GM18870 (cell line): ENCODE measurements around the gene ZNF524.
"Not testable (repeated sequence)": the region's sequence is repeated elsewhere in the genome, so short reads cannot be mapped to it uniquely, and the experiment has no call there.

Experiments used
- ATAC-seq: cut with Tn5 transposase; IDR thresholded peaks from one replicate; pipeline ENCODE4 v1.9.1; 2021; ENCODE audit warnings: moderate library complexity; ENCODE audit not compliant: unreplicated experiment

ZNF524 gene

GRCh38 chr19:55599842-55600661 is at the start of gene ZNF524:
Gene ZNF524, plus strand, starts transcription at chr19:55600288. Its CDS starts 1,825 bp downstream, at chr19:55602113.
- peak; percentile 39 for ATAC-seq

- no peak for ATAC-seq
These were observed 49.8 kb upstream of the ZNF524 start for GRCh38 chr19:55550321-55550650.

- ATAC-seq: no peak
These were observed 47.9 kb upstream of the ZNF524 start for GRCh38 chr19:55552206-55552605.

- no peak for ATAC-seq
These were observed 47.5 kb upstream of the ZNF524 start for GRCh38 chr19:55552620-55553019.

- ATAC-seq: no peak
These were observed 46.6 kb upstream of the ZNF524 start for GRCh38 chr19:55553217-55554182.

GRCh38 chr19:55554302-55554701 is 45.8 kb upstream of the ZNF524 start:
- no peak for ATAC-seq

- ATAC-seq: no peak
These were observed 45.3 kb upstream of the ZNF524 start for GRCh38 chr19:55554741-55555152.

- no peak for ATAC-seq
These were observed 40.4 kb upstream of the ZNF524 start for GRCh38 chr19:55559684-55560083.

GRCh38 chr19:55563261-55563690 is 36.8 kb upstream of the ZNF524 start:
- no peak for ATAC-seq

- no peak for ATAC-seq
These were observed 33.3 kb upstream of the ZNF524 start for GRCh38 chr19:55566823-55567222.

GRCh38 chr19:55567708-55568328 is 32.3 kb upstream of the ZNF524 start:
- no peak for ATAC-seq

GRCh38 chr19:55569477-55569876 is 30.6 kb upstream of the ZNF524 start:
- not testable (repeated sequence) for ATAC-seq

- not testable (repeated sequence) for ATAC-seq
These were observed 26.2 kb upstream of the ZNF524 start for GRCh38 chr19:55573929-55574328.

- no peak for ATAC-seq
These were observed 23.3 kb upstream of the ZNF524 start for GRCh38 chr19:55576746-55577145.

- no peak for ATAC-seq
These were observed 21.9 kb upstream of the ZNF524 start for GRCh38 chr19:55578031-55578760.

GRCh38 chr19:55578761-55579747 is 21.0 kb upstream of the ZNF524 start:
- no peak for ATAC-seq

- no peak for ATAC-seq
These were observed 20.1 kb upstream of the ZNF524 start for GRCh38 chr19:55579766-55580621.

- no peak for ATAC-seq
These were observed 19.4 kb upstream of the ZNF524 start, which contains the start of gene ZNF579 for GRCh38 chr19:55580628-55581144. Gene ZNF579, minus strand, starts transcription at chr19:55580848. Its CDS starts 1,209 bp downstream, at chr19:55579639.
